Stomach (tissue), 9 donors: ENCODE data around the gene PLCXD1. TPM values are rescaled to one million over a fixed set of nuclear protein-coding genes. Genes with fewer than 3 reads are reported as not detected.

Source experiments
- DNase-seq, 2 donors: peaks; one replicate each; pipeline versions ENCODE4 v3.0.0 to v3.0.0-alpha.2; 2013 to 2019
- H3K27ac ChIP-seq, 5 donors: fragments of 200-600 bp in 4 of 5; sonication (generic) in 4 of 5; one replicate each; pipeline ENCODE4 v1.5.1; 2013 to 2019; ENCODE audit warnings: mild to moderate bottlenecking in 1 of 5, moderate library complexity in 1 of 5
- H3K27me3 ChIP-seq, 3 donors: fragments of 200-600 bp; sonication (generic); one replicate each; pipeline ENCODE4 v1.5.1; 2017 to 2019; ENCODE audit warnings: mixed run types in 1 of 3
- H3K36me3 ChIP-seq, 4 donors: fragments of 200-600 bp; sonication (generic); 1 replicate in 3 of 4; 2 replicates in 1 of 4; pipeline ENCODE4 v1.5.1; 2016 to 2019
- H3K4me1 ChIP-seq, 4 donors: fragments of 200-600 bp; sonication (generic); one replicate each; pipeline ENCODE4 v1.5.1; 2016 to 2019
- H3K4me3 ChIP-seq, 4 donors: fragments of 200-600 bp; sonication (generic) in 3 of 4; one replicate each; pipeline ENCODE4 v1.5.1; 2016 to 2019; ENCODE audit warnings: mild to moderate bottlenecking in 1 of 4
- H3K9me3 ChIP-seq, 4 donors: fragments of 200-600 bp; sonication (generic); one replicate each; pipeline ENCODE4 v1.5.1; 2016 to 2019
- EP300 ChIP-seq: sonication (generic); formaldehyde crosslinking; IDR thresholded peaks from one replicate; pipeline ENCODE4 v1.6.1; 2017; ENCODE audit warnings: antibody characterized with exemption
- POLR2A ChIP-seq, 4 donors: fragments of 450-650 bp; IDR thresholded peaks; one replicate each; pipeline ENCODE4 v1.6.1; 2016; ENCODE audit warnings: antibody characterized with exemption in 4 of 4, control low read depth in 2 of 4, mild to moderate bottlenecking in 1 of 4, moderate library complexity in 1 of 4
- POLR2AphosphoS5 ChIP-seq, 3 donors: sonication (generic); formaldehyde crosslinking; IDR thresholded peaks; one replicate each; pipeline ENCODE4 v1.6.1; 2016; ENCODE audit warnings: antibody characterized with exemption in 3 of 3
- WGBS, 5 donors: extraction: QIAGEN DNeasy Blood & Tissue Kit in 3 of 5; methylation state at CpG; one replicate each; pipeline versions ENCODE4 v1.1.5 to v1.1.7; 2013 to 2018; 5-methylcytosine and 5-hydroxymethylcytosine counted together
- intact Hi-C: fragments of 100-400 bp; cut with DNase I; formaldehyde crosslinking; loops from one replicate; pipeline ENCODE4 v1.15.1; 2023; ENCODE audit warnings: low total_unique reads
- polyA plus RNA-seq, 3 donors: library from polyadenylated mRNA; stranded (reverse); fragments of 200-250 nt; gene quantifications; one replicate each; pipeline ENCODE4 v1.2.3, GENCODE V29; 2013
- total RNA-seq, 5 donors: library from RNA; depleted of rRNA; stranded (reverse); fragments of >200 nt; gene quantifications; one replicate each; pipeline versions ENCODE4 v1.1.0 to v1.2.3, GENCODE V29; 2014 to 2016
- TF ChIP-seq, protein P1 (sequence below), 7 experiments: fragments of 450-650 bp in 4 of 7; fragments of 200-600 bp in 3 of 7; sonication (generic) in 3 of 7; IDR thresholded peaks; one replicate each; pipeline ENCODE4 v1.5.1; 2016 to 2019; ENCODE audit warnings: antibody characterized with exemption in 7 of 7, control low read depth in 2 of 7, mild to moderate bottlenecking in 1 of 7
- donor health status: healthy with polysubstance abuse.
- donor health status: Bipolar disorder and iron deficiency.
- donor health status: healthy.

Gene PLCXD1
- total and polyA plus RNA-seq, 8 donors = 8.4 to 114 (median 23.4) TPM

DNA sequence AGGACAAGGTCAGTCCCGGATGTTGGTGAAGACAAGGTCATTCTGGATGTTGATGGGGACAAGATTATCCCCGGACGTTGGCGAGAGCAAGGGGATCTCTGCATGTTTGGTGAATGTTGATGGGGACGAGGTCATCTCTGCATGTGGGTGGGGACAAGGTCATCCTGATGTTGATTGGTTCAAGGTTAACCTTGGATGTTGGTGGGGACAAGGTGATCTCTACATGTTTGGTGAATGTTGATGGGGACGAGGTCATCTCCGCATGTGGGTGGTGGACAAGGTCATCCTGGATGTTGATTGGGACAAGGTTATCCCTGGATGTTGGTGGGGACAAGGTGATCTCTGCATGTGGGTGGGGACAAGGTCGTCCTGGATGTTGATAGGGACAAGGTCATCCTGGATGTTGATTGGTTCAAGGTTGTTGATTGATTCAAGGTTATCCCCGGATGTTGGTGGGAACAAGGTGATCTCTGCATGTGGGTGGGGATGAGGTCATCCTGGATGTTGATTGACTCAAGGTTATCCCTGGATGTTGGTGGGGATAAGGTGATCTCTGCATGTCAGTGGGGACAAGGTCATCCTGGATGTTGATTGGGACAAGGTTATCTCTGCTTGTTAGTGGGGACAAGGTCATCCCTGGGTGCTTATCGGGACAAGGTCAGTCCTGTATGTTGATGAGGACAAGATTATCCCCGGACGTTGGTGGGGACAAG, 28.8 kb upstream of the PLCXD1 start:
- no peak for DNase-seq
- Histone ChIP-seq H3K4me1 (no peaks in the 10 kb centered on the region), H3K27me3 (peaks cover 0 to 4% (median 0%) of the 10 kb centered on the region in 3 donors), H3K27ac (no peak overlapping the region), H3K36me3 (no peaks in the 10 kb centered on the region), H3K9me3 (no peaks in the 10 kb centered on the region), H3K4me3 (no peak overlapping the region)
- 78 to 87% (median 86%) methylated on average over 12 of the region's 12 CpGs for WGBS, 5 donors
- TF ChIP-seq, protein P1, sequence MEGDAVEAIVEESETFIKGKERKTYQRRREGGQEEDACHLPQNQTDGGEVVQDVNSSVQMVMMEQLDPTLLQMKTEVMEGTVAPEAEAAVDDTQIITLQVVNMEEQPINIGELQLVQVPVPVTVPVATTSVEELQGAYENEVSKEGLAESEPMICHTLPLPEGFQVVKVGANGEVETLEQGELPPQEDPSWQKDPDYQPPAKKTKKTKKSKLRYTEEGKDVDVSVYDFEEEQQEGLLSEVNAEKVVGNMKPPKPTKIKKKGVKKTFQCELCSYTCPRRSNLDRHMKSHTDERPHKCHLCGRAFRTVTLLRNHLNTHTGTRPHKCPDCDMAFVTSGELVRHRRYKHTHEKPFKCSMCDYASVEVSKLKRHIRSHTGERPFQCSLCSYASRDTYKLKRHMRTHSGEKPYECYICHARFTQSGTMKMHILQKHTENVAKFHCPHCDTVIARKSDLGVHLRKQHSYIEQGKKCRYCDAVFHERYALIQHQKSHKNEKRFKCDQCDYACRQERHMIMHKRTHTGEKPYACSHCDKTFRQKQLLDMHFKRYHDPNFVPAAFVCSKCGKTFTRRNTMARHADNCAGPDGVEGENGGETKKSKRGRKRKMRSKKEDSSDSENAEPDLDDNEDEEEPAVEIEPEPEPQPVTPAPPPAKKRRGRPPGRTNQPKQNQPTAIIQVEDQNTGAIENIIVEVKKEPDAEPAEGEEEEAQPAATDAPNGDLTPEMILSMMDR (IDR thresholded peaks at IDR 0.05) = no peak
- no peak for TF ChIP-seq POLR2AphosphoS5 (IDR thresholded peaks at IDR 0.05)
- TF ChIP-seq POLR2A (IDR thresholded peaks at IDR 0.05) = no peak
- TF ChIP-seq EP300 = no peak
- intact Hi-C loops = no loop called here

GRCh38 chrX:252957-253291, 28.3 kb upstream of the PLCXD1 start:
- H3K4me1 ChIP-seq = no peaks in the 10 kb centered on the region
- H3K27me3 ChIP-seq = peaks cover 0 to 8% (median 0%) of the 10 kb centered on the region in 3 donors
- no peak overlapping the region for H3K27ac ChIP-seq
- no peaks in the 10 kb centered on the region for H3K36me3 ChIP-seq
- H3K9me3 ChIP-seq = no peaks in the 10 kb centered on the region
- intact Hi-C loops = no loop called here
- TF ChIP-seq POLR2AphosphoS5 (IDR thresholded peaks at IDR 0.05) (no peak), POLR2A (IDR thresholded peaks at IDR 0.05) (no peak), EP300 (no peak)
- TF ChIP-seq, protein P1 (IDR thresholded peaks at IDR 0.05) = no peak
- no peak overlapping the region for H3K4me3 ChIP-seq
- DNase-seq = no peak
- 80 to 90% (median 86%) methylated on average over 3 of the region's 3 CpGs for WGBS, 5 donors

GRCh38 chrX:253451-254297, 27.5 kb upstream of the PLCXD1 start:
- intact Hi-C loops = no loop called here
- 86 to 92% (median 91%) methylated on average over 27 to 44 of the region's 44 CpGs for WGBS, 5 donors

GRCh38 chrX:254630-255215, 26.5 kb upstream of the PLCXD1 start:
- no peak for TF ChIP-seq POLR2A (IDR thresholded peaks at IDR 0.05)
- no peak for TF ChIP-seq EP300
- TF ChIP-seq, protein P1 (IDR thresholded peaks at IDR 0.05) = no peak
- TF ChIP-seq POLR2AphosphoS5 (IDR thresholded peaks at IDR 0.05) = no peak
- Histone ChIP-seq H3K27ac (no peak overlapping the region), H3K4me3 (no peak overlapping the region), H3K36me3 (no peaks in the 10 kb centered on the region), H3K9me3 (no peaks in the 10 kb centered on the region), H3K4me1 (no peaks in the 10 kb centered on the region), H3K27me3 (peaks cover 0 to 17% (median 0%) of the 10 kb centered on the region in 3 donors)
- 92 to 96% (median 94%) methylated on average over 23 to 27 of the region's 27 CpGs for WGBS, 5 donors
- DNase-seq = peak; percentile 0 to 22
- intact Hi-C loops = no loop called here

More at GRCh38 chrX:253451-254297, 27.5 kb upstream of the PLCXD1 start:
- Histone ChIP-seq H3K9me3 (no peaks in the 10 kb centered on the region), H3K27ac (no peak overlapping the region), H3K36me3 (no peaks in the 10 kb centered on the region), H3K4me3 (no peak overlapping the region), H3K4me1 (no peaks in the 10 kb centered on the region), H3K27me3 (peaks cover 0 to 16% (median 0%) of the 10 kb centered on the region in 3 donors)
- peak in 1 of 2 donors; percentile 24 for DNase-seq
- TF ChIP-seq, protein P1 (IDR thresholded peaks at IDR 0.05) = no peak
- TF ChIP-seq POLR2A (IDR thresholded peaks at IDR 0.05) (no peak), POLR2AphosphoS5 (IDR thresholded peaks at IDR 0.05) (no peak), EP300 (no peak)
